Esophagus squamous epithelium (tissue), 4 donors: ENCODE results near the gene PRR5L.

ENCODE experiments used
- POLR2A ChIP-seq, 4 donors: fragments of 450-650 bp; IDR thresholded peaks; one replicate each; pipeline ENCODE4 v1.6.1; 2017; ENCODE audit warnings: antibody characterized with exemption in 4 of 4, mild to moderate bottlenecking in 4 of 4, moderate library complexity in 3 of 4
- TF ChIP-seq, protein P1 (sequence below), 6 experiments: fragments of 450-650 bp in 4 of 6; fragments of 200-600 bp in 2 of 6; sonication (generic) in 2 of 6; IDR thresholded peaks; one replicate each; pipeline ENCODE4 v1.5.1; 2016 to 2019; ENCODE audit warnings: antibody characterized with exemption in 6 of 6, mild to moderate bottlenecking in 4 of 6, moderate library complexity in 4 of 6

DNA sequence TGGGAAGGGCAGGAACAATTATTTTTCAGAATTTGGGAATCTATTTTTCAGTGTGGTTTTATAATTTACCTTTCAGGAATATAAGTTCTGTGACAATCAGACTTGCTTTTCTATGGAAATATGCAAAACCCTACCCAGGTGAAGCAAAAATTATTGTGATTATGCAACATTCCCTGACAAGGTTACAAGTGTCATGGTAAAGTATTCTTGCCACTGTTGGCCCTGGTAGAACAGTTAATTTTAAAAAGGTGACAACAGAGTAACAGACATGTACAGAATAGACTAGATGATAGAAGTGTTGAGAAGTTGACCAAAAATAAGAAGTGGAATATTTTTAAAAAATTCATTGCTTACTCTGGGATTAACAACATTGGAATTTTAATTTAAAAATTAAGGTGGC, 184.7 kb downstream of the PRR5L start:
- TF ChIP-seq, protein P1, sequence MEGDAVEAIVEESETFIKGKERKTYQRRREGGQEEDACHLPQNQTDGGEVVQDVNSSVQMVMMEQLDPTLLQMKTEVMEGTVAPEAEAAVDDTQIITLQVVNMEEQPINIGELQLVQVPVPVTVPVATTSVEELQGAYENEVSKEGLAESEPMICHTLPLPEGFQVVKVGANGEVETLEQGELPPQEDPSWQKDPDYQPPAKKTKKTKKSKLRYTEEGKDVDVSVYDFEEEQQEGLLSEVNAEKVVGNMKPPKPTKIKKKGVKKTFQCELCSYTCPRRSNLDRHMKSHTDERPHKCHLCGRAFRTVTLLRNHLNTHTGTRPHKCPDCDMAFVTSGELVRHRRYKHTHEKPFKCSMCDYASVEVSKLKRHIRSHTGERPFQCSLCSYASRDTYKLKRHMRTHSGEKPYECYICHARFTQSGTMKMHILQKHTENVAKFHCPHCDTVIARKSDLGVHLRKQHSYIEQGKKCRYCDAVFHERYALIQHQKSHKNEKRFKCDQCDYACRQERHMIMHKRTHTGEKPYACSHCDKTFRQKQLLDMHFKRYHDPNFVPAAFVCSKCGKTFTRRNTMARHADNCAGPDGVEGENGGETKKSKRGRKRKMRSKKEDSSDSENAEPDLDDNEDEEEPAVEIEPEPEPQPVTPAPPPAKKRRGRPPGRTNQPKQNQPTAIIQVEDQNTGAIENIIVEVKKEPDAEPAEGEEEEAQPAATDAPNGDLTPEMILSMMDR (IDR thresholded peaks at IDR 0.05): no peak
- TF ChIP-seq POLR2A (IDR thresholded peaks at IDR 0.05): no peak
